PC-9 (cell line): ENCODE data around the gene ROM1. TPM values are rescaled to one million over a fixed set of nuclear protein-coding genes. Genes with fewer than 3 reads are reported as not detected.

Source experiments
- BruUV-seq: library from RNA; stranded (reverse); fragments of 400-500 nt; replicated peaks from 2 replicates; lab custom pipeline; 2021; lab: Mats Ljungman, UMichigan
- CTCF ChIA-PET: fragments of 300-600 bp; sonication (Branson Sonifier 250); formaldehyde crosslinking; loops from one replicate; lab custom pipeline; 2022; ENCODE audit warnings: antibody characterized with exemption; lab: Charles Lee
- POLR2A ChIA-PET: fragments of 300-600 bp; sonication (Branson Sonifier 250); formaldehyde crosslinking; loops from one replicate; lab custom pipeline; 2022; ENCODE audit warnings: antibody characterized with exemption; ENCODE audit not compliant: unreplicated experiment; lab: Charles Lee
- DNase-seq, 2 experiments: peaks; one replicate each; pipeline versions ENCODE4 v3.0.0 to v3.0.0-alpha.2; 2015 to 2022; ENCODE audit warnings: mixed read lengths in 1 of 2
- H2AFZ ChIP-seq: fragments of 200-600 bp; sonication (generic); 2 replicates; pipeline ENCODE4 v1.8.1; 2017; ENCODE audit warnings: antibody characterized with exemption
- H3F3A ChIP-seq: fragments of 200-600 bp; sonication (generic); 2 replicates; pipeline ENCODE4 v1.8.1; 2017; ENCODE audit warnings: antibody characterized with exemption, mild to moderate bottlenecking, low read depth; ENCODE audit not compliant: insufficient read depth
- H3K27ac ChIP-seq: fragments of 200-600 bp; sonication (generic); 2 replicates; pipeline ENCODE4 v1.6.1; 2016; ENCODE audit warnings: mixed run types
- H3K27me3 ChIP-seq: fragments of 200-600 bp; sonication (generic); 2 replicates; pipeline ENCODE4 v1.6.1; 2016; ENCODE audit warnings: low read depth, mixed run types; ENCODE audit not compliant: insufficient read depth
- H3K36me3 ChIP-seq: fragments of 200-600 bp; sonication (generic); 2 replicates; pipeline ENCODE4 v1.6.1; 2016; ENCODE audit warnings: low read depth, mixed run types
- H3K4me1 ChIP-seq: fragments of 200-600 bp; sonication (generic); replicated peaks from 2 replicates; pipeline ENCODE4 v1.6.1; 2016; ENCODE audit warnings: mixed run types; ENCODE audit not compliant: insufficient read depth
- H3K4me2 ChIP-seq: fragments of 200-600 bp; sonication (generic); 2 replicates; pipeline ENCODE4 v1.6.1; 2017; ENCODE audit warnings: mixed run types
- H3K4me3 ChIP-seq: fragments of 200-600 bp; sonication (generic); 2 replicates; pipeline ENCODE4 v1.6.1; 2016; ENCODE audit warnings: mixed run types
- H3K79me2 ChIP-seq: fragments of 200-600 bp; sonication (generic); 2 replicates; pipeline ENCODE4 v1.6.1; 2017; ENCODE audit warnings: low read depth, mixed run types
- H3K9me2 ChIP-seq: fragments of 200-600 bp; sonication (generic); 2 replicates; pipeline ENCODE4 v1.8.1; 2017; ENCODE audit warnings: mild to moderate bottlenecking; ENCODE audit not compliant: insufficient read depth
- H3K9me3 ChIP-seq: fragments of 200-600 bp; sonication (generic); 2 replicates; pipeline ENCODE4 v1.8.1; 2016; ENCODE audit warnings: low read depth; ENCODE audit not compliant: insufficient read depth
- H4K20me1 ChIP-seq: fragments of 200-600 bp; sonication (generic); 2 replicates; pipeline ENCODE4 v1.8.1; 2017; ENCODE audit not compliant: insufficient read depth
- EZH2 ChIP-seq: fragments of 200-600 bp; sonication (generic); IDR thresholded peaks from 2 replicates; pipeline ENCODE4 v1.8.0; 2017; ENCODE audit warnings: antibody characterized with exemption, low read depth
- intact Hi-C: fragments of 100-400 bp; cut with micrococcal nuclease; formaldehyde crosslinking; loops from one replicate; pipeline ENCODE4 v1.10.0; 2022; ENCODE audit not compliant: unreplicated experiment
- total RNA-seq: library from RNA; stranded (reverse); gene quantifications from 2 replicates; pipeline ENCODE4 v1.2.3, GENCODE V29; 2021
- TF ChIP-seq, protein P1 (sequence below): fragments of 200-600 bp; sonication (generic); conservative IDR thresholded peaks from 2 replicates; pipeline ENCODE4 v1.6.1; 2017; ENCODE audit warnings: mixed run types, antibody characterized with exemption, mild to moderate bottlenecking, moderate library complexity

ROM1 gene
- total RNA-seq, 1 experiment from 2014 or later: 6.2 TPM

DNA sequence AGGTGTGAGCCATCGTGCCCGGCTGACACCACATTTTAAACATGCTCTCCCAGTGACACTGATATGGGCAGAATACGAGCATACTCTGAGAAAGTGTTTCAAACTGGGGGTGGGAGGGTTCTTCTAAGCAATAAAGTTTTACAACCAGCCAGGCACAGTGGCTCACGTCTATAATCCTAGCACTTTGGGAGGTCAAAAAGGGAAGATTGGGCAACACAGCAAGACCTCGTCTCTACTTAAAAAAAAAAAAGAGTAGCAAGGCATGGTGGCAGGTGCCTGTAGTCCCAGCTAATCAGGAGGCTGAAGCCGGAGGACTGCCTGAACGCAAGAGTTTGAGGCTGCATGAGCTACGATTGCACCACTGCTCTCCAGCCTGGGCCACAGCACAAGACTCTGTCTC is 31.2 kb downstream of the ROM1 start:
- no peak for TF ChIP-seq EZH2
- TF ChIP-seq, protein P1, sequence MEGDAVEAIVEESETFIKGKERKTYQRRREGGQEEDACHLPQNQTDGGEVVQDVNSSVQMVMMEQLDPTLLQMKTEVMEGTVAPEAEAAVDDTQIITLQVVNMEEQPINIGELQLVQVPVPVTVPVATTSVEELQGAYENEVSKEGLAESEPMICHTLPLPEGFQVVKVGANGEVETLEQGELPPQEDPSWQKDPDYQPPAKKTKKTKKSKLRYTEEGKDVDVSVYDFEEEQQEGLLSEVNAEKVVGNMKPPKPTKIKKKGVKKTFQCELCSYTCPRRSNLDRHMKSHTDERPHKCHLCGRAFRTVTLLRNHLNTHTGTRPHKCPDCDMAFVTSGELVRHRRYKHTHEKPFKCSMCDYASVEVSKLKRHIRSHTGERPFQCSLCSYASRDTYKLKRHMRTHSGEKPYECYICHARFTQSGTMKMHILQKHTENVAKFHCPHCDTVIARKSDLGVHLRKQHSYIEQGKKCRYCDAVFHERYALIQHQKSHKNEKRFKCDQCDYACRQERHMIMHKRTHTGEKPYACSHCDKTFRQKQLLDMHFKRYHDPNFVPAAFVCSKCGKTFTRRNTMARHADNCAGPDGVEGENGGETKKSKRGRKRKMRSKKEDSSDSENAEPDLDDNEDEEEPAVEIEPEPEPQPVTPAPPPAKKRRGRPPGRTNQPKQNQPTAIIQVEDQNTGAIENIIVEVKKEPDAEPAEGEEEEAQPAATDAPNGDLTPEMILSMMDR: no peak
- Histone ChIP-seq H3K79me2 (peaks cover 65% of the 10 kb centered on the region), H3K9me2 (no peaks in the 10 kb centered on the region), H3K9me3 (no peaks in the 10 kb centered on the region), H3K4me1 (peaks cover 15% of the 10 kb centered on the region; the same call in 1 of the 2 replicates), H3K27me3 (no peaks in the 10 kb centered on the region), H3K4me2 (no peak overlapping the region), H3K4me3 (no peak overlapping the region), H3K27ac (no peak overlapping the region), H3F3A (peaks cover 36% of the 10 kb centered on the region), H4K20me1 (peaks cover 10% of the 10 kb centered on the region; the same call in 1 of the 2 replicates), H2AFZ (no peak overlapping the region), H3K36me3 (peaks cover 21% of the 10 kb centered on the region)
- DNase-seq: no peak
- intact Hi-C loops: no loop called here
- CTCF ChIA-PET: no interaction called here
- no TSS peak for BruUV-seq
- POLR2A ChIA-PET: interaction anchor here (1.2 kb wide), 1 partner anchor 197 kb away, joined by 3 read pairs; no protein-coding TSS in a partner anchor

DNA sequence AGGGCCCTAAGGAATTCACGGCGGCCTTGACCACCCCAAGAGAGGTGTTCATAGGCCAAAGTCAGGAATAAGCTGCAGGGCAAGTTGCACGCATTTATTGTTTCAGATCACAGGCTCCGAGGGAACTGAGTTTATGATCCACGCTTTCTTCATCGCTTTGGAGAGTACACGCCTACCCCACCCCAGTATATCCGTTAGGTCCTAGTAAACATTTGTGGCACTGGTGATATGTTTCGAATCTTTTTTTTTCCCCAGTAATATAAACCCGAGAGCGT is 32.6 kb downstream of the ROM1 start:
- H3K79me2 ChIP-seq: peaks cover 61% of the 10 kb centered on the region
- intact Hi-C loops: loop anchor here (5.0 kb wide), 1 partner anchor 33 kb away; the partner anchor contains the start of genes EML3 and ROM1

DNA sequence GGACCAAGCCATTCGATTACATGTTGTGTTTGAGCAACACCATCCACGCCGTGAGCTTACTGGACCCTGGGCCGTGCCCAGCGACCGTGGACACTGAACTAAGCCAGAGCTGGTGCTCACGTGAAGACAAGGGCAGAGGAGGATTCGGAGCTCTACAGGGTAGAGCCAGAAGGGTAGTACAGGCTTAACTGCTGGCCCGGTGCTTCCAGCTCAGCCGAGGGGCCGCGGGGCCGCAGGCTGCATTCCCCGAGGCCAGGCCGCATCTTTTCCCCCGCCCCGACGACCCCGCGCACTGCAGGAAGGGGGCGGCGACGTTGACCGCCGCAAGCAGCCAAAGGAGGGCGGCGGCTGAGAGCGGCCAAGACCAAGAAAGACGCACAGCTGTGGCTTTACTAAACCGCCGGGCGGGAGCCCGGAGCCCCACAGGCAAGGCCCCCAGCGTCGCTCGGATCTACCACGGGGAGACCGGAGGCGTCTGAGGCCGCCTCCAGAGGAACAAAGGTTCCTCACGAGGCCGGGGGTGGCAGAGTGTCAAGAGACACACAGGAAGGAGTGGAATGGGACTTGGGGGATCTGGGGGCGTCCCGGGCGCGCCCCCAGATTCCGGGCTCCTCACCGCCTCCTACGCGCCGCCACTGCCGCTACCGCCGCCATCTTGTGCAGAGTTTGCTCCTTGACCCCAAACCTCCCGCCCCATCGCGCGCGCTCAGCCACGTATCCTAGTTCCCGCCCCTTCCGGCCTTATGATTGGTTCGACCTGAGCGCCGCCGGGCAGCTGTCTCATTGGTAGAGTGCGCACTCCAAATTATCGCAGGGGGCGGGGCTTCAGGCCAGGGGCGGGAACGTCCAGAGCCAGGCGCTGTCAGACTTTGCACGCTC is 33.1 kb downstream of the ROM1 start, which contains the start of gene GANAB:
TSS of gene GANAB (minus strand) at position 668 of the 879 bp plus-strand sequence. CDS start at position 654, 14 bp downstream.
- peak within 1 kb of the TSS; percentile 48 for H3K27ac ChIP-seq
- ChIA-PET CTCF (interaction anchor here (0.5 to 0.8 kb wide), 4 partner anchors 19 to 209 kb away, joined by 3 to 8 read pairs (median 6); partner anchors contain the start of genes C11orf98, CSKMT and HNRNPUL2), POLR2A (interaction anchor here (0.6 to 0.9 kb wide), 5 partner anchors 19 to 125 kb away, joined by 4 to 13 read pairs (median 6); partner anchors contain the start of genes B3GAT3, C11orf98, CSKMT and HNRNPUL2)
- H2AFZ ChIP-seq: peak within 1 kb of the TSS; percentile 79
- H3F3A ChIP-seq: peaks cover 30% of the 10 kb centered on the region
- peak within 1 kb of the TSS; percentile 99 for H3K4me2 ChIP-seq
- BruUV-seq: TSS peak; percentile 42
- H3K9me2 ChIP-seq: no peaks in the 10 kb centered on the region
- H3K79me2 ChIP-seq: peaks cover 61% of the 10 kb centered on the region
- peaks cover 15% of the 10 kb centered on the region; the same call in 1 of the 2 replicates for H3K4me1 ChIP-seq
- intact Hi-C loops: loop anchor here (1.0 to 5.0 kb wide), 3 partner anchors 24 to 194 kb away; partner anchors contain the start of genes EML3 and ROM1
- peaks cover 21% of the 10 kb centered on the region for H3K36me3 ChIP-seq
- no peaks in the 10 kb centered on the region for H3K27me3 ChIP-seq
- peaks cover 5% of the 10 kb centered on the region; the same call in 1 of the 2 replicates for H4K20me1 ChIP-seq
- peak; percentile 95 to 98 for DNase-seq
- peak within 1 kb of the TSS; percentile 99 for H3K4me3 ChIP-seq
- no peaks in the 10 kb centered on the region for H3K9me3 ChIP-seq
- TF ChIP-seq EZH2: no peak
- TF ChIP-seq, protein P1: no peak

More for the DNA sequence above, 32.6 kb downstream of the ROM1 start:
- H3K4me3 ChIP-seq: peak overlapping the region; percentile 99
- no peak for TF ChIP-seq EZH2
- TF ChIP-seq, protein P1: no peak
- peak overlapping the region; percentile 48; the same call in 1 of the 2 replicates for H3K27ac ChIP-seq
- ChIA-PET POLR2A (interaction anchor here (0.6 to 0.9 kb wide), 4 partner anchors 19 to 141 kb away, joined by 3 to 6 read pairs (median 4); partner anchors contain the start of genes B3GAT3, C11orf98, CSKMT and TUT1), CTCF (interaction anchor here (0.7 to 0.8 kb wide), 2 partner anchors 19 to 82 kb away, joined by 3 to 4 read pairs; partner anchors contain the start of genes C11orf98, CSKMT and HNRNPUL2)
- H4K20me1 ChIP-seq: peaks cover 10% of the 10 kb centered on the region; the same call in 1 of the 2 replicates
- peaks cover 15% of the 10 kb centered on the region; the same call in 1 of the 2 replicates for H3K4me1 ChIP-seq
- DNase-seq: no peak
- no peaks in the 10 kb centered on the region for H3K27me3 ChIP-seq
- BruUV-seq: no TSS peak
- H2AFZ ChIP-seq: peak overlapping the region; percentile 79
- H3F3A ChIP-seq: peaks cover 36% of the 10 kb centered on the region
- H3K4me2 ChIP-seq: peak overlapping the region; percentile 99
- no peaks in the 10 kb centered on the region for H3K9me2 ChIP-seq
- H3K36me3 ChIP-seq: peaks cover 21% of the 10 kb centered on the region
- H3K9me3 ChIP-seq: no peaks in the 10 kb centered on the region
